Stimulated activated CD4-positive, alpha-beta T cell treated with anti-CD3 and anti-CD28 coated beads, Interleukin-4, amount 100 ng/mL, for 24 hours (primary cell): Measurements from ENCODE around the gene EPN1.

Experiments
- DNase-seq: peaks from one replicate; pipeline ENCODE4 v3.0.0-alpha.2; 2020

EPN1 gene

GRCh38 chr19:55680339-55681130, 5.5 kb downstream of the EPN1 start:
- DNase-seq: no peak

GRCh38 chr19:55681131-55682092, 6.4 kb downstream of the EPN1 start:
- DNase-seq: no peak

- DNase-seq: no peak
Observed at GRCh38 chr19:55683449-55684261, 8.6 kb downstream of the EPN1 start.

GRCh38 chr19:55684946-55685681, 10.1 kb downstream of the EPN1 start:
- DNase-seq: no peak

- no peak for DNase-seq
Observed at GRCh38 chr19:55685776-55686175, 10.8 kb downstream of the EPN1 start.

GRCh38 chr19:55686311-55687050, 11.5 kb downstream of the EPN1 start:
- no peak for DNase-seq

- no peak for DNase-seq
Observed at GRCh38 chr19:55687281-55688201, 12.5 kb downstream of the EPN1 start.

GRCh38 chr19:55688422-55689218, 13.6 kb downstream of the EPN1 start:
- no peak for DNase-seq

GRCh38 chr19:55689411-55690108, 14.5 kb downstream of the EPN1 start:
- no peak for DNase-seq

GRCh38 chr19:55690109-55690768, 15.2 kb downstream of the EPN1 start:
- DNase-seq: no peak

GRCh38 chr19:55690769-55691545, 15.9 kb downstream of the EPN1 start:
- no peak for DNase-seq

- no peak for DNase-seq
Observed at GRCh38 chr19:55691561-55692481, 16.8 kb downstream of the EPN1 start.

GRCh38 chr19:55692681-55693081, 17.7 kb downstream of the EPN1 start:
- no peak for DNase-seq

- DNase-seq: no peak
Observed at GRCh38 chr19:55693336-55693974, 18.4 kb downstream of the EPN1 start.

GRCh38 chr19:55694241-55694655, 19.2 kb downstream of the EPN1 start:
- no peak for DNase-seq
